ENCODE data around the gene GLIS1.

GLIS1 gene

DNA sequence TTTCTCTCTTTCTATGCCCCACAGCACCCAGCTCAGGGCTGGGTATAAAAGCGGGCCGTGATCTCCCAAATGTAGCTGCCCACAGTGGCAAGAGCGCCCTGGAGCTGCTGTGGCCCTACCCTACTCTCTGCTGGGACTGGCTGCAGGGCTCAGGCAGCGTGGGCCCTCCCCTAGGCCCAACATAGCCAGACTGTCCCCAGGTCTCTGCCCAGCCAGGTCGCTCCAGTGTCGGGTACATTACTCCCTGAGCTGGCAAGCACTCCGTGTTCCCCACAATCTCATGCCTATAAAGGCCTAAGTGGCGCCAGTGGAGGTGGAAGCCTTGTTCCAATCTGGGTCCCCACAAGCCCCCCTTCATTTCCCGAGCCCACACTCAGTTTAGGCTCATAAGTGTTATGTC lies 66.2 kb downstream of the GLIS1 start:
- DNase-seq: no peak

- DNase-seq: no peak
These were observed 66.7 kb downstream of the GLIS1 start for GRCh38 chr1:53672243-53672642.

- DNase-seq: no peak
These were observed 69.3 kb downstream of the GLIS1 start for GRCh38 chr1:53669621-53670191.

- no peak for DNase-seq
These were observed 72.4 kb downstream of the GLIS1 start for GRCh38 chr1:53666566-53666965.

GRCh38 chr1:53665996-53666395 lies 73.0 kb downstream of the GLIS1 start:
- DNase-seq: no peak

- DNase-seq: no peak
These were observed 75.2 kb downstream of the GLIS1 start for GRCh38 chr1:53663529-53664300.

DNA sequence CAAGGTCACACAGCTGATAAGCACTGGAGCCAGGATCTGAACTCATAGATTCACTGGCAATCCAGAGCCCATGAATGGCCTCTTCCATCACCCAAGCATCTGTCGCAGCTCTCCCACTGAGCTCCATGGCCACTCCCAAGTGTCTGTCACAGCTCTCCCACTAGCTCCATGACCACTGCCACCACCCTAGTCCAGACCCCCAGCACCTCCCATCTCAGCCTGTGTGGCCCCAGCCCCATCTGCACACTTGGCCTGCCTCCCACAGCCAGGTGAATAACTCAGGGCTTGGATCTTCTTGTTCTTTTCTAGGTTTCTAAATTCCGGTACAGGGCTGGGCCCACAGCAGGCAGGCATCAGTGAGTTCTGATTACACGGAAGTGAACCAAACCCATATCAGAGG lies 76.0 kb downstream of the GLIS1 start:
- DNase-seq: no peak

- DNase-seq: no peak
These were observed 76.8 kb downstream of the GLIS1 start for GRCh38 chr1:53662169-53662568.

GRCh38 chr1:53661496-53661895 lies 77.5 kb downstream of the GLIS1 start:
- DNase-seq: no peak

GRCh38 chr1:53660666-53661065 lies 78.3 kb downstream of the GLIS1 start:
- DNase-seq: no peak

DNA sequence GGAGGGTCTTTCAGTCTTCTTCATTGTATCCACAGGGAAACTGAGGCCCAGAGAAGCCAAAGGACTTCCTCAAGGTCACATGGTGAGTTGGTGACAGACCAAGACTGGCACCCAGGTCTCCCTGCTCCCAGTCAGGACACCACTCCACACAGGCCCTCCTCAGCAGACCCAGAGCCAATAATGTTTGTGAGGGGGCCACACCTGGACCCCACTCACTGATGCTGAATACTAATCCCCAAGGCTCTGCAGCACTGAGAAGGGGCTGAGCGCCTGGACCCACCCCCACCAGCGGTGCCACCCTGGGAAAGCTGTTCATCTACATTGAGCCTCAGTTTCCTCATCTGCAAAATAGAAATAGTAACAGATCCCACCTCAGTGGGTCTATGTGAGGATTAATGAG lies 79.5 kb downstream of the GLIS1 start:
- no peak for DNase-seq

DNA sequence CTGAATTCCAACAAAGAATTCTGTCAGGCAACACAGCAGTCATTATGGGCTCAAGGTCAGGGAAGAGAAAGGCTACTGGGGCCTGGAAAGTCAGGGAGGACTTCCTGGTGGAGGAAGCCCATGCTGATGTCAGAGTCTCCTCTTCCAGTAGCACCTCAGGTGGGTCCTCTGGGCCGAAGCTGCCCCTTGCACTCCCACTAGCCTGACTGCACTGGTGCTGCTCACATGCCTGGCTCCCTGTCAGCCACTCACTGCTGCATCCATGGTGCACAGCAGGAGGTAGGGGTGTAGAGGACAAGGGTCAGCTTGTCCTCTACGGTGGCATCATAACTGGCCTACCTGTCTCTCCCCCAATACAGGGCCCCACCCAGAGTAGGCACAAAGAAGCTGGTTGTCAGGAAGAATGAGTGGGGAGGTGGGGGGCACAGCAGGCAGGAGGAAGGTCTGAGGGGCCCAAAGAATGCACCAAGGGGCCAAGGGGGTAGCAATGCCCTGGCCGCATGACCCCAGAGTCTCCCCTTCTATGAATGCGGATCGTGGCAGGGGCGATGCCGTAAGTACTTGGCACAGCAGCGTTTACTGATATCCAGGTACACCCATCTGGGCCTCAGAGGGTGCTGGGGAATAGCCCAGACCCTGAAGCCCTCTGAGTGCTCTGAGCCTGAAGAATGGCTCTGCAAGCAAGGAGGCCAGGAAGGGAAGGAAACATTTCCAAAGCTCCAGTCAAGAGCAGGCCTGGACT lies 80.3 kb downstream of the GLIS1 start:
- DNase-seq: no peak

DNA sequence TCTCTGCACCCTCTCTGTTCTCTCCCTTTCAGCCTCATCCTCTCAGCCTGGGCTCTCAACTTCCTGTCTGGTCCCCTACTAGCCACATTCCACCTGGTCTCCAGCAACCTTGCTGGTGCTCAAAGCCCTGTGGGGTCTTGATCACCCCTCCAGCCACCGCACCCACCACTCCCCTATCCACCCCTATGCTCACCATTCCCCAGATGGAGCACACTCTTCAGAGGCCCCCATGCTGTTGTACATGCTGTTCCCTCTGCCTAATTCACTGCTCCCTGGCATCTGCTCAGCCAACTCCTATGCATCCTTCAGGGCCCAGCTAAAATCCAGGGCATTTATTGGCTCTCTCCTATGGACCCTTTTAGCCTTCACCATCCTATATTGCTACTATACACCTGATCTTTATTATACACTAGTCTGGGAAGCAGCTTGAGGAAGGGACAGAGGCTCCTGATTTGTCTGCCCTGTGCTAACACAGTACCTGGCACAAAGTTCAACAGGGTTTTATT lies 81.0 kb downstream of the GLIS1 start:
- DNase-seq: no peak

DNA sequence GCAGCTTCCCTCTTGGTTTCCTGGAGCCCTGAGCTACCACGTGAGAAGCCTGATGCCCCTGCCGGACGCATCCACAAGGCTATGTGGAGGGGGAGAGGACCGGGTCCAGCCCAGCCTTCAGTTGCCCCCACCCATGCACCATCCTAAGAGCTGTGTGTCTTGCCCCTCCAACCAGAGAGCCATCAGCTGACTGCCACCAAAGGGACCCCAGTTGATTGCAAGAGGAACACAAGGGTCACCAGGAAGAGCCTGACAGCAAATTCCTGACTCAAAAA lies 81.5 kb downstream of the GLIS1 start:
- DNase-seq: no peak

DNA sequence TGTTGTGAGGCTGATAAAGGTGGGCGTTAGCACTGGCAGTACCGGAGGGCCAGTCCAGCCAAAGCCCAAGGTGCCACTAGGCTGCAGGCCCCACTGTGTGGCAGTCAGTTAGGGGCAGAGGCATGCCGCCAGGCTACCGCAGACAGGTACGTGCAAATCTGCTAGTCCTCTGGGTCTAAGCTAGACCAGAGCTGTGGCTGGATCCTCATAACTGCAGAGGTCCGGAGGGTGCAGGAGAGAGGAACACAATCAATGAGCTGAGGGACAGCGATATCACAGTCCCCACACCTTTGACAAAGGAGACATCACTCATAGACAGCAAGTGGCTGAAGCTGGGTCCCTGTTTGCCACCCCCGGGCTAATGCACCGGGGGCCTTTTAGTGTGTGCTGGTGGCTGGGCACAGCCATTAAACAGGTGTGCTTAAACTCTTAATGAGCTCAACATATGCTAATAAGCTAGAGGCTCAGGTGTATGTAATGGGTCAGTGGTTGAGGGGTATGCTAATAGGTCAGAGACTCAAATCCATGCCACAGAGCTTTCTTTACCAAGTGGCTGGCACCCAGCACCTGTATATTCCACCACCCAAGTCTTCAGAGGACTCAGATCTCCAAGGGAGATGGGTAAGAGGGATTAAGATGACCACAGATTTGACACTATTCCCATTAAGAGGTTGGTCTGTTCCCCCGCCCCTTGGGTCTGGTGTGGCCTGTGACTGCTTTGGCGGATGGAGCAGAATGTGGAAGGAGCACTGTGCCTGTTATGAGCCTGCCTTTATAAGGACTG lies 82.0 kb downstream of the GLIS1 start:
- DNase-seq: no peak

DNA sequence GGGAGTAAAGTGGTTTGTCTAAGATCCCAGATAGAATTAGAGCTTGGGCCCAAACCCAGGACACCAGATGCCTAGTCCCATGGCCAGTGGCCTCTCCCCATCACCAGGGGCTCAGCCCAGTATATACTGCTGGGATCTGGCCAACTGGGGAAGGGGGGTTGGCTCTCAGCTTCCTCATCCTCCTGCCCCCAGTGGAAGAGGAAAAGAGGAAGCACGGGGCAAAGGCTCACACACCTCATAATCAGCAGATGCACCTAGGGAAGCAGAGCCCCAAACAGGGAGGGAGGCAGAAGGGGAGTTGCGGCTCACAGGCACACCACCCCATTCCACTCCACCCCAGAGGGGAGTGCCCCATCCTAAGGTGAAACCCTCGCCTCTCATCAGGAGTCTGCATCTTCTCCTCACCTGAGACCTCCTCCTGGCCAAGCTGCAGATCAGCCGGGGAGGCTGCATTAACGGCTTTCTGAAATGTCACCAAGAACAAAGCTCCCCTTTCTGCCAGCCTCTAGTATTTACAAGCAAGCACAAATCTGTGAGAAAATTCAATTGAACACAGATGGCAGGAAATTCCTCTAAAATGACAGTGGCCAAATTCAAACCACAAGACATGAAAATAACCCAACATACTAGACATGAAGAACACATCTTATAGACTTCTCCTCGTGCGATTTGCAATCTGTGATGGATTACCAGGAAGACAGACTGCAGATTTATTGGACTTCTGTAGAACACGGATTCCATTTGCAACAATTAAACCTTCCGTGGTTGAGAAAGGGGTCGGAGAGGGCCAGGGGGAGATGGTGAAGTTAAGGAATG lies 82.8 kb downstream of the GLIS1 start:
- DNase-seq: no peak

GRCh38 chr1:53654216-53655210 lies 84.5 kb downstream of the GLIS1 start:
- no peak for DNase-seq

DNA sequence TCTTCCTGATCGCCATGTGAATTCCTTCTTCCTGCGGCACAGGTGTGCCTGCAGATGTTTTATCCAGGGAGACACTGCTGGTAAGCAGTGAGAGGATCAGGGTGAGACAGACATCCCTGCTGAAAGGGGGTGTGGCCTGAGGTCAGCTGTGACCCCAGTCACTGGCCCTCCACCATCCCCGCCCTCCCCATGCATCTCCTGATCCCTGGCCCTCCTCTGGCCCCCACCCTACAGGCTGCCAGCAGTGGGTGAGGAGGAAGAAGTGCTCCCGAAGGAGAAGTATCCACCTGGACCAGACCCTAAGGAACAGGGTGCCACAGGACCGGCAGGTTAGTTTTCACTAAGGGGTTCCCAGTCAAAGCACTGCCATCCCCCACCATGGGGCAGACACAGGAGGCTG lies 85.3 kb downstream of the GLIS1 start:
- DNase-seq: no peak

DNA sequence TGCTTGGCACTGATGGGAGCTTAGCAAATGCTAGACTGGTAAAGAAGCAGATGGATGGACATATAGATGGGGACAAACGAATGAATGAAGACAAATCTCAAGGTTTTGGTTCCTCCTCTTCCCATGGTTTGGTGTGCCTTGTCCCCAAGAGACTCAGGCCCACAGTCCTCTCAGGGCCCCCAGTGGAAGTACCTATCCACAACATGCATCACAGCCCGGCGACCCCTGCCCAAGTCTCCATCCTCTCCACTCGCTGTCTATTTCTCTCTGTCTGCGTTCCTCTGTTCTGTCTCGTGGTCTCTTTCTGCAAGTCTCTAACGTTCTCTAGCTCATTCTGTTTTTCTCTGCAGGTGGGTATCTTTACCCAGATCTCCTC lies 85.8 kb downstream of the GLIS1 start:
- DNase-seq: no peak

- no peak for DNase-seq
These were observed 86.3 kb downstream of the GLIS1 start for GRCh38 chr1:53652441-53653199.

GRCh38 chr1:53651356-53651755 lies 87.6 kb downstream of the GLIS1 start:
- no peak for DNase-seq
